ENCODE results near the gene TCF3.

GRCh38 chr19:1680976-1681375, 28.6 kb upstream of the TCF3 start:
- TF ChIP-seq CTCF (IDR thresholded peaks at IDR 0.05) (no peak), POLR2A (IDR thresholded peaks at IDR 0.05) (no peak), EP300 (IDR thresholded peaks at IDR 0.05) (no peak), POLR2AphosphoS5 (IDR thresholded peaks at IDR 0.05) (no peak)
